Endothelial cell of hepatic sinusoid (primary cell): Measurements from ENCODE around the gene PPIP5K1.

Experiments
- in situ Hi-C: cut with HindIII; loops from 2 replicates; pipeline ENCODE4 v1.10.0; 2017; ENCODE audit warnings: low sequenced_read_pairs

The PPIP5K1 gene

DNA sequence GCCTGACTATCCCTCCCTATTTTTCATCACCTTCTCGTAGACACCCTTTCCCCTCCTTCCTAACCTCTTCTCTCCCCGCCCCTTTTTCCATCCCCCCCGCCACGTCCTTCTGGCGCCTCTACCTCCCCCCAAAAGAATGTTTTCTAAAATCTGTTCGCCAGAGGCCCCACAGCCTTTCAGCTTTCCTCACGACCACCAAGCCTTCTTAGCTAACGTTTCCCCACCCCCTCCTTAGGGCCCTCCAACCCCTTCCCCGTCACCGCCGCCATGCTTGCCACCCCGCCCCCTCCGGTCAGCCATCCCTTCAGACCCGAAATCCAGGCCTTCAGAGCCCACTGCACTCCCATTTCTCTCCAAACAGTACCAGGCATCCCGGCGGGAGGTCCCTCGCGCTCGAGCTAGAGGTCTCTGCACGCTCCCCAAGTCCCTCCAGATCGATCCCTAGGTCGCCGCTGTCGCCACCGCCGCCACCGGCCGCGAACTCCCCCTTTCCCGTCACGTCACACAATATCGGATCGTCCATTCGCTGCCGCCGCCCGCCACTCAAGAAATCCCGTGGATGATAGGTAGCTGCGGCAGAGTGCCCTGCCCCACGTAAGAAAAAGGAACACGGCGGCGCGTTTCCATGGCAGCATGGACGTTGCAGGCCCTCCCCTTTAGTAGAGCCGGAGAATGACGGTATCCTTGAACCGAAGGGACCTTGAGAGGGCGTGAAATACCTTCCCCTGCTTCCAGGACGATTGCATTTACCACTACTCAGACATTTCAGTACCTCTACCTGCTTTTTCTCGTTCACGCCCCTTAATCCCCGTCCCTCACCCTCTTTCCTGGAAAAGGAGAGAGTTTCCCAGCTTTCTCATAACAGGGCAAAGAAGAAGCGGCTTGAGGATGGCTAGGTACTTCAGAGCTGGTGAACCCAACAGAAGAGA is 97.1 kb downstream of the PPIP5K1 start, which contains the start of gene TP53BP1:
TSS of gene TP53BP1 (minus strand) at position 484 of the 929 bp plus-strand sequence. CDS start at position 371, 113 bp downstream.
- in situ Hi-C loops, result no loop called here

DNA sequence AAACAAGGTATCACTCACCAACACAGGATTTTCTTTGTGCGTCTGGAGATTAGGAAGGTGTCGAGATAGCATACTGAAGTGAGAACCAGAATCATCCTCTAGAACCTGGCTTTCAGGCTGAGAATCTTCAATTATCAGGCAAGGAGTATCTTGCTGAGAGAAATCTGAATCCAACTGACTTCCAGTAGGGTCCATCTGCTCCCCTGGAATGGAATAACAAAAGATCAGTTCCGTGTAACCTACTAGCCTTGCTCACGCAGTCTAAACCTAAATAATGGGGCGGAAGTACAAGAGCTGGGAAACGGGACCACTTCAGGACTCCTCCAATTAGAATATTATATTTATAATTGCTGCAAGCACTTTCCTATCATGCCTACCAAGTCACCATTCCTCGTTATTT is 97.7 kb downstream of the PPIP5K1 start:
- in situ Hi-C loops, result no loop called here

DNA sequence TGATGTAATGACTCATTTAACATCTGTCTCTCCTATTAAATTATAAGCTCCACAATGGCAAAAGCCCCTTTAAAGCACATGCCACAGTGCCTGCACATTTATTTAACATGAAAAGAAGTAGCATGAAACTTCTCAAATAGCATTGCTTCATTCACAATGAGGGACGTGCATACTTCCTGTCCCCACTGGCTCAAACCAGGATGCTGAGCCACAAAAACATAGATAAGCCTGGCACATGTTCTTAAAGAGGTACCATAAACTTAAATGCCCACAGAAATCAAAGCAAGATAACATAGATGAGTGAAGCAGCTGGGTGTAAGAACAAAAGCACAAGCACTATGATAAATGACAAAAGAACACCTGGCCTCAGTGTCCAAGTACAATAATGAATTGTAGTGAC is 100.8 kb downstream of the PPIP5K1 start:
- in situ Hi-C loops, result no loop called here

DNA sequence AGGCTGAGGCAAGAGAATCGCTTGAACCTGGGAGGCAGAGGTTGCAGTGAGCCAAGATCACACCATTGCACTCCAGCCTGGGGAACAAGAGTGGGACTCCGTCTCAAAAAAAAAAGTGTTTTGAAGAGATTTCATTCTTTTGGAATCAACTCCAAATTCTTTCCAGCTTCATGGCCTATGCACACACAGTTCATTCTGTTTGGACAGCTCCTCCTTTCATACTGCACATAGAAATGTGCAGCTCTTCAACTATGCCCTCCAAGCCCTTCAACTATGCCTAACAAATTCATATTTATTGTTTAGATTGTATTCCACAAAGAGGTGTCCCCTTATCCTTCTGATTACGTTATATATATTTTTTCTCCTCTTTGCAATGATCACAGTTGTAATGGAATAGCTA is 101.2 kb downstream of the PPIP5K1 start:
- in situ Hi-C loops, result no loop called here

DNA sequence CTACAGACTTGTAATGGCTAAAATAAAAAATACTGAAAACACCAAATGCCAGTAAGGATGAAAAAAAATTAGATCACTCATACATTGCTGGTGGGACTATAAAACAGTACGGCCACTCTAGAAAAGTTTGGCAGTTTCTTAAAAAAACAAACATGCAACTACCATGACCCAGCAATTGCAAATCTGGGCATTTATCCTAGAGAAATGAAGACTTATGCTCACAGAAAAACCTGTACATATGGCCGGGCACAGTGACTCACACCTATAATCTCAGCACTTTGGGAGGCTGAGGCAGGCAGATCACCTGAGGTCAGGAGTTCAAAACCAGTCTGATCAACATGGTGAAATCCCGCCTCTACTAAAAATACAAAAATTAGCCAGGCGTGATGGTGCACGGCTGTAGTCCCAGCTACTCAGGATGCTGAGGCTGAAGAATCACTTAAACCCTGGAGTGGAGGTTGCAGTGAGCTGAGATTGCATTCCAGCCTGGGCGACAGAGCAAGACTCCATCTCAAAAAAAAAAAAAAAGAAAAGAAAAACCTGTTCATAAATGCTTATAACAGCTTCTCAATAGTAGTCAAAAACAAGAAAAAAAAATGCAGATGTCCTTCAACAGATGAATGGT is 102.6 kb downstream of the PPIP5K1 start:
- in situ Hi-C loops, result no loop called here

DNA sequence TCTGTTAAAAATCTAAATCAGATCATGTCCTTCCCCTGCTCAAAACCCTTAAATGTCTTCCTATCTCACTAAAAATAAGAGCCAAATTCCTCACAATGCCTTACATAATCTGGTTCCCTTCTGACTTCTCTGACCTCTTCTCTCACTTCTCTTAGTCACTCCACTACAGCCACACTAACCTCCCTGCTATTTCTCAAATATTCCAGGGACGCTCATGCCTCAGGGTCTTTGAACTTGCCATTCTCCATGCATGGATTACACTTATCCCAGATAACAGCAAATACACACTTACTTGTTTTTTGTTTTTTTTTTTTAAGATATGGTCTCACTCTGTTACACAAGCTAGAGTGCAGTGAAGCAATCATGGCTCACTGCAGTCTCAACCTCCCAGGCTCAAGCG is 105.6 kb downstream of the PPIP5K1 start:
- in situ Hi-C loops, result no loop called here
